H9 (cell line): ENCODE measurements around the gene DPYD. TPM values are rescaled to one million over a fixed set of nuclear protein-coding genes. Genes with fewer than 3 reads are reported as not detected.

ENCODE experiments used
- DNase-seq: peaks from one replicate; pipeline ENCODE4 v3.0.0-alpha.2; 2017
- H2AFZ ChIP-seq: one replicate; pipeline ENCODE4 v1.6.1; 2013; ENCODE audit warnings: mild to moderate bottlenecking, low read length, control low read depth, moderate library complexity
- H2AK5ac ChIP-seq: 2 replicates; pipeline ENCODE4 v1.6.1; 2013; ENCODE audit warnings: low read length, control low read depth, mixed read lengths; ENCODE audit not compliant: insufficient read length
- H2BK120ac ChIP-seq: one replicate; pipeline ENCODE4 v1.6.1; 2013; ENCODE audit warnings: low read depth, mild to moderate bottlenecking, low read length, control low read depth, inconsistent platforms; ENCODE audit not compliant: poor library complexity, severe bottlenecking
- H2BK12ac ChIP-seq: 2 replicates; pipeline ENCODE4 v1.6.1; 2013; ENCODE audit warnings: low read length, control low read depth, mixed read lengths, low read depth; ENCODE audit not compliant: insufficient read length
- H2BK15ac ChIP-seq: 2 replicates; pipeline ENCODE4 v1.6.1; 2013; ENCODE audit warnings: low read depth, low read length, control low read depth
- H2BK20ac ChIP-seq: one replicate; pipeline ENCODE4 v1.6.1; 2013; ENCODE audit warnings: low read depth, mild to moderate bottlenecking, low read length, control low read depth, inconsistent platforms; ENCODE audit not compliant: poor library complexity, severe bottlenecking
- H2BK5ac ChIP-seq: 2 replicates; pipeline ENCODE4 v1.6.1; 2013; ENCODE audit warnings: low read length, control low read depth, mixed read lengths; ENCODE audit not compliant: insufficient read length
- H3K14ac ChIP-seq: 2 replicates; pipeline ENCODE4 v1.6.1; 2013; ENCODE audit warnings: low read length, control low read depth; ENCODE audit not compliant: insufficient read depth
- H3K18ac ChIP-seq: 2 replicates; pipeline ENCODE4 v1.6.1; 2013; ENCODE audit warnings: low read depth, mild to moderate bottlenecking, mixed read lengths, low read length, control low read depth; ENCODE audit not compliant: insufficient read length
- H3K23ac ChIP-seq: 2 replicates; pipeline ENCODE4 v1.6.1; 2013; ENCODE audit warnings: low read length, control low read depth, mixed read lengths, low read depth; ENCODE audit not compliant: insufficient read length
- H3K23me2 ChIP-seq: 2 replicates; pipeline ENCODE4 v1.6.1; 2013; ENCODE audit warnings: low read depth, mild to moderate bottlenecking, mixed read lengths, low read length, control low read depth; ENCODE audit not compliant: insufficient read length, poor library complexity, severe bottlenecking
- H3K27ac ChIP-seq: 2 replicates; pipeline ENCODE4 v1.5.1; 2013; ENCODE audit warnings: low read length, control low read depth, mixed read lengths, low read depth; ENCODE audit not compliant: insufficient read length
- H3K27me3 ChIP-seq: 2 replicates; pipeline ENCODE4 v1.6.1; 2013; ENCODE audit warnings: low read length, control low read depth, inconsistent platforms; ENCODE audit not compliant: insufficient read depth
- H3K4ac ChIP-seq: 2 replicates; pipeline ENCODE4 v1.6.1; 2013; ENCODE audit warnings: low read depth, mild to moderate bottlenecking, control low read depth, inconsistent platforms, low read length, moderate library complexity
- H3K4me1 ChIP-seq: 2 replicates; pipeline ENCODE4 v1.6.1; 2013; ENCODE audit warnings: low read length, control low read depth, inconsistent platforms; ENCODE audit not compliant: insufficient read depth
- H3K4me2 ChIP-seq: 2 replicates; pipeline ENCODE4 v1.6.1; 2013; ENCODE audit warnings: low read length, control low read depth, mixed read lengths; ENCODE audit not compliant: insufficient read length, insufficient read depth
- H3K56ac ChIP-seq: 2 replicates; pipeline ENCODE4 v1.6.1; 2013; ENCODE audit warnings: low read depth, mild to moderate bottlenecking, mixed read lengths, low read length, control low read depth; ENCODE audit not compliant: insufficient read length
- H3K79me1 ChIP-seq: 2 replicates; pipeline ENCODE4 v1.6.1; 2013; ENCODE audit warnings: low read depth, mild to moderate bottlenecking, moderate library complexity, low read length, control low read depth, inconsistent platforms; ENCODE audit not compliant: insufficient read depth, poor library complexity, severe bottlenecking
- H3K79me2 ChIP-seq: 2 replicates; pipeline ENCODE4 v1.6.1; 2013; ENCODE audit warnings: low read length, control low read depth, inconsistent platforms; ENCODE audit not compliant: insufficient read depth
- H3K9ac ChIP-seq: 2 replicates; pipeline ENCODE4 v1.6.1; 2013; ENCODE audit warnings: low read length, control low read depth, mixed read lengths; ENCODE audit not compliant: insufficient read length; ENCODE audit errors: extremely low read depth
- H3K9me3 ChIP-seq: one replicate; pipeline ENCODE4 v1.6.1; 2013; ENCODE audit warnings: low read depth, low read length, inconsistent platforms; ENCODE audit not compliant: control insufficient read depth
- H3T11ph ChIP-seq: one replicate; pipeline ENCODE4 v1.6.1; 2013; ENCODE audit warnings: mild to moderate bottlenecking, low read length, control low read depth, inconsistent platforms
- H4K20me1 ChIP-seq: one replicate; pipeline ENCODE4 v1.6.1; 2013; ENCODE audit not compliant: control insufficient read depth, insufficient read length, insufficient read depth
- H4K5ac ChIP-seq: 2 replicates; pipeline ENCODE4 v1.6.1; 2013; ENCODE audit warnings: low read depth, mild to moderate bottlenecking, mixed read lengths, low read length, control low read depth; ENCODE audit not compliant: insufficient read length
- H4K8ac ChIP-seq: replicated peaks from 2 replicates; pipeline ENCODE4 v1.6.1; 2013; ENCODE audit warnings: low read length, control low read depth, mixed read lengths, low read depth; ENCODE audit not compliant: insufficient read length
- H4K91ac ChIP-seq: 2 replicates; pipeline ENCODE4 v1.6.1; 2013; ENCODE audit warnings: low read depth, mild to moderate bottlenecking, moderate library complexity, mixed read lengths, low read length, control low read depth; ENCODE audit not compliant: insufficient read length
- H3K27ac Mint-ChIP-seq, 3 experiments: 2 replicates in 2 of 3; 3 replicates in 1 of 3; pipeline ENCODE4 v1.8.0; 2020 to 2021; ENCODE audit warnings: mixed read lengths in 3 of 3, mild to moderate bottlenecking in 1 of 3, moderate library complexity in 1 of 3
- H3K27me3 Mint-ChIP-seq: 2 replicates; pipeline ENCODE4 v1.8.0; 2021; ENCODE audit warnings: low read depth, mild to moderate bottlenecking, moderate library complexity, mixed read lengths
- H3K36me3 Mint-ChIP-seq, 3 experiments: 2 replicates in 2 of 3; 3 replicates in 1 of 3; pipeline ENCODE4 v1.8.0; 2020 to 2021; ENCODE audit warnings: low read depth in 3 of 3, mixed read lengths in 3 of 3; ENCODE audit not compliant: insufficient read depth in 1 of 3
- H3K4me1 Mint-ChIP-seq, 2 experiments: 2 replicates each; pipeline ENCODE4 v1.8.0; 2020; ENCODE audit warnings: mixed read lengths in 2 of 2
- H3K4me3 Mint-ChIP-seq, 2 experiments: 2 replicates in 1 of 2; 3 replicates in 1 of 2; pipeline ENCODE4 v1.8.0; 2020 to 2021; ENCODE audit warnings: mild to moderate bottlenecking in 2 of 2, mixed read lengths in 2 of 2, moderate library complexity in 1 of 2
- H3K9me3 Mint-ChIP-seq, 2 experiments: 2 replicates in 1 of 2; 3 replicates in 1 of 2; pipeline ENCODE4 v1.8.0; 2020; ENCODE audit warnings: mild to moderate bottlenecking in 2 of 2, mixed read lengths in 2 of 2, moderate library complexity in 1 of 2
- WGBS: extraction: QIAGEN DNeasy Blood & Tissue Kit; methylation state at CpG from one replicate; pipeline ENCODE4 v1.1.7; 2013; ENCODE audit warnings: missing lambda C conversion rate, low lambda C conversion rate, mixed read lengths; ENCODE audit not compliant: insufficient read length; ENCODE audit errors: extremely low coverage; 5-methylcytosine and 5-hydroxymethylcytosine counted together
- total RNA-seq: library from RNA; stranded (reverse); gene quantifications from 2 replicates; pipeline ENCODE4 v1.2.1, GENCODE V29; 2021
- TF ChIP-seq, protein P1 (sequence below): fragments of 200-600 bp; sonication (generic); conservative IDR thresholded peaks from 3 replicates; pipeline ENCODE4 v1.8.0; 2021; ENCODE audit warnings: antibody characterized with exemption, mild to moderate bottlenecking

DPYD gene
- total RNA-seq, 1 experiment from 2014 or later = 0.37 TPM

- Histone ChIP-seq H2BK12ac (no peak overlapping the region), H3K4ac (no peak overlapping the region), H2BK120ac (no peak overlapping the region), H3K27ac (no peak overlapping the region), H2BK15ac (no peak overlapping the region), H3K14ac (no peak overlapping the region), H3K23ac (no peak overlapping the region), H3K4me1 (no peaks in the 10 kb centered on the region), H3K56ac (no peak overlapping the region), H3K18ac (no peak overlapping the region), H3K23me2 (no peaks in the 10 kb centered on the region), H2BK20ac (no peak overlapping the region), H2BK5ac (no peak overlapping the region), H3K27me3 (no peaks in the 10 kb centered on the region), H3K9me3 (no peaks in the 10 kb centered on the region), H4K8ac (no peak overlapping the region), H3K4me2 (no peak overlapping the region), H3K79me2 (no peaks in the 10 kb centered on the region), H2AK5ac (no peak overlapping the region), H4K20me1 (no peaks in the 10 kb centered on the region), H4K5ac (no peak overlapping the region), H4K91ac (no peak overlapping the region), H3K9ac (no peak overlapping the region), H2AFZ (no peak overlapping the region), H3T11ph (no peak overlapping the region), H3K79me1 (no peaks in the 10 kb centered on the region)
- Mint-ChIP-seq H3K9me3 (no peaks in the 10 kb centered on the region), H3K27ac (no peak overlapping the region), H3K4me3 (no peak overlapping the region), H3K36me3 (no peaks in the 10 kb centered on the region), H3K4me1 (no peaks in the 10 kb centered on the region), H3K27me3 (0 out of 2 replicates have a peak, but pooled peaks cover 1% of the 10 kb centered on the region)
- TF ChIP-seq, protein P1, sequence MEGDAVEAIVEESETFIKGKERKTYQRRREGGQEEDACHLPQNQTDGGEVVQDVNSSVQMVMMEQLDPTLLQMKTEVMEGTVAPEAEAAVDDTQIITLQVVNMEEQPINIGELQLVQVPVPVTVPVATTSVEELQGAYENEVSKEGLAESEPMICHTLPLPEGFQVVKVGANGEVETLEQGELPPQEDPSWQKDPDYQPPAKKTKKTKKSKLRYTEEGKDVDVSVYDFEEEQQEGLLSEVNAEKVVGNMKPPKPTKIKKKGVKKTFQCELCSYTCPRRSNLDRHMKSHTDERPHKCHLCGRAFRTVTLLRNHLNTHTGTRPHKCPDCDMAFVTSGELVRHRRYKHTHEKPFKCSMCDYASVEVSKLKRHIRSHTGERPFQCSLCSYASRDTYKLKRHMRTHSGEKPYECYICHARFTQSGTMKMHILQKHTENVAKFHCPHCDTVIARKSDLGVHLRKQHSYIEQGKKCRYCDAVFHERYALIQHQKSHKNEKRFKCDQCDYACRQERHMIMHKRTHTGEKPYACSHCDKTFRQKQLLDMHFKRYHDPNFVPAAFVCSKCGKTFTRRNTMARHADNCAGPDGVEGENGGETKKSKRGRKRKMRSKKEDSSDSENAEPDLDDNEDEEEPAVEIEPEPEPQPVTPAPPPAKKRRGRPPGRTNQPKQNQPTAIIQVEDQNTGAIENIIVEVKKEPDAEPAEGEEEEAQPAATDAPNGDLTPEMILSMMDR = no peak
- WGBS = no CpG with 5 or more reads among the region's 3 CpGs
- DNase-seq = no peak
These were observed 542.2 kb downstream of the DPYD start for GRCh38 chr1:97378596-97378995.
